GM12872 (cell line): ENCODE data around the gene CCDC148.

ENCODE experiments used
- CTCF ChIP-seq: IDR thresholded peaks from 3 replicates; pipeline ENCODE4 v1.5.1; 2011; ENCODE audit warnings: low read depth, mild to moderate bottlenecking, low read length, moderate library complexity; ENCODE audit not compliant: insufficient read depth

The CCDC148 gene

GRCh38 chr2:158140201-158140600 is 316.4 kb downstream of the CCDC148 start:
- TF ChIP-seq CTCF, result no peak

- TF ChIP-seq CTCF, result no peak
Measured at GRCh38 chr2:158138255-158138654, 318.3 kb downstream of the CCDC148 start.

GRCh38 chr2:158135096-158135495 is 321.5 kb downstream of the CCDC148 start:
- no peak for TF ChIP-seq CTCF

GRCh38 chr2:158134655-158135054 is 321.9 kb downstream of the CCDC148 start:
- TF ChIP-seq CTCF, result no peak

- no peak for TF ChIP-seq CTCF
Measured at GRCh38 chr2:158134055-158134454, 322.5 kb downstream of the CCDC148 start.

GRCh38 chr2:158131919-158132566 is 324.5 kb downstream of the CCDC148 start:
- no peak for TF ChIP-seq CTCF

- TF ChIP-seq CTCF, result no peak
Measured at GRCh38 chr2:158131483-158131912, 325.1 kb downstream of the CCDC148 start.
